K562 (cell line): ENCODE data around the gene SPTBN4. TPM values are rescaled to one million over a fixed set of nuclear protein-coding genes. Genes with fewer than 3 reads are reported as not detected.

ENCODE experiments used
- CREB1 ChIP-seq, 2 experiments: sonication (generic) in 1 of 2; formaldehyde crosslinking in 1 of 2; IDR thresholded peaks; 2 replicates each; pipeline versions ENCODE4 v1.6.1 to v1.8.0; 2012 to 2022; ENCODE audit warnings: inconsistent platforms in 1 of 2, mild to moderate bottlenecking in 1 of 2, missing genetic modification reagents in 1 of 2, moderate library complexity in 1 of 2
- E2F3 ChIP-seq: fragments of 250-450 bp; sonication (Bioruptor Pico); IDR thresholded peaks from 2 replicates; pipeline ENCODE4 v1.4.0; 2020; ENCODE audit warnings: mild to moderate bottlenecking
- FOXJ2 ChIP-seq: fragments of 200-800 bp; sonication (Bioruptor generic); IDR thresholded peaks from 2 replicates; pipeline ENCODE4 v1.6.1; 2016; ENCODE audit warnings: missing genetic modification characterization, missing compliant biosample characterization
- KDM2B ChIP-seq: fragments of 250-450 bp; sonication (Bioruptor Pico); IDR thresholded peaks from 2 replicates; pipeline ENCODE4 v1.8.0; 2021; ENCODE audit warnings: mild to moderate bottlenecking, moderate library complexity
- LEF1 ChIP-seq: fragments of 450-650 bp; IDR thresholded peaks from 2 replicates; pipeline ENCODE4 v1.6.1; 2016; ENCODE audit warnings: mild to moderate bottlenecking
- MAZ ChIP-seq, 2 experiments: fragments of 450-650 bp in 1 of 2; sonication (generic) in 1 of 2; formaldehyde crosslinking; IDR thresholded peaks in 1 of 2; conservative IDR thresholded peaks in 1 of 2; 2 replicates each; pipeline versions ENCODE4 v1.4.0 to v1.5.0; 2020; ENCODE audit warnings: mild to moderate bottlenecking in 1 of 2, missing genetic modification reagents in 1 of 2
- MEIS2 ChIP-seq: fragments of 450-650 bp; IDR thresholded peaks from 2 replicates; pipeline ENCODE4 v1.6.1; 2014; ENCODE audit warnings: mild to moderate bottlenecking; ENCODE audit not compliant: partially characterized antibody
- MXI1 ChIP-seq: IDR thresholded peaks from 2 replicates; pipeline ENCODE4 v1.6.1; 2011; ENCODE audit warnings: low read depth, mild to moderate bottlenecking, improper control_type of control experiment, low read length
- NCOA6 ChIP-seq: fragments of 450-650 bp; IDR thresholded peaks from 2 replicates; pipeline ENCODE4 v1.6.1; 2017; ENCODE audit warnings: mild to moderate bottlenecking
- PRDM10 ChIP-seq: fragments of 450-650 bp; IDR thresholded peaks from 2 replicates; pipeline ENCODE4 v1.6.1; 2018; ENCODE audit not compliant: partially characterized antibody
- PTBP1 ChIP-seq: fragments of 200-400 bp; formaldehyde crosslinking; IDR thresholded peaks from 2 replicates; pipeline ENCODE4 v1.6.1; 2017; ENCODE audit warnings: low read depth, low read length
- SMAD3 ChIP-seq: fragments of 450-650 bp; formaldehyde crosslinking; conservative IDR thresholded peaks from 2 replicates; pipeline ENCODE4 v1.4.0; 2020; ENCODE audit warnings: mild to moderate bottlenecking
- SP1 ChIP-seq: sonication (generic); formaldehyde crosslinking; IDR thresholded peaks from 2 replicates; pipeline ENCODE4 v1.8.1; 2022; ENCODE audit warnings: mild to moderate bottlenecking, missing genetic modification reagents
- ZFP1 ChIP-seq: fragments of 450-650 bp; formaldehyde crosslinking; IDR thresholded peaks from 2 replicates; pipeline ENCODE4 v1.4.0; 2020; ENCODE audit warnings: mild to moderate bottlenecking, mixed read lengths
- ZNF436 ChIP-seq: fragments of 250-450, 450-650 bp; sonication (Bioruptor Pico); formaldehyde crosslinking; IDR thresholded peaks from 2 replicates; pipeline ENCODE4 v1.7.0; 2020; ENCODE audit warnings: mild to moderate bottlenecking
- ZNF511 ChIP-seq: sonication (generic); formaldehyde crosslinking; IDR thresholded peaks from 2 replicates; pipeline ENCODE4 v1.8.0; 2022; ENCODE audit warnings: mild to moderate bottlenecking, missing genetic modification reagents
- polyA plus RNA-seq, 8 experiments: library from polyadenylated mRNA; depleted of rRNA in 4 of 8; stranded (reverse) in 5 of 8; unstranded in 3 of 8; fragments of >200 nt; fragmentation: Nextera tagmentation in 2 of 8; fragmentation: Illumina TruSeq in 1 of 8; extraction: Ambion mirVana in 2 of 8; extraction: Trizol in 1 of 8; gene quantifications; 2 replicates each; pipeline versions ENCODE4 v1.2.1 to v1.2.3, GENCODE V29; 2011 to 2014; ENCODE audit warnings: inconsistent platforms in 1 of 8, missing spikeins in 1 of 8
- total RNA-seq, 7 experiments: library from RNA; depleted of rRNA in 6 of 7; stranded (reverse); fragments of >200 nt in 6 of 7; fragmentation: Illumina TruSeq in 2 of 7; extraction: Trizol in 2 of 7; gene quantifications; 2 replicates each; pipeline versions ENCODE4 v1.2.1 to v1.2.3, GENCODE V29; 2011 to 2021; ENCODE audit warnings: low replicate concordance in 1 of 7
- TF ChIP-seq, protein P1 (sequence below): sonication (generic); formaldehyde crosslinking; IDR thresholded peaks from 2 replicates; pipeline ENCODE4 v1.8.1; 2023; ENCODE audit warnings: mild to moderate bottlenecking, missing genetic modification reagents
- TF ChIP-seq, protein P2 (sequence below): sonication (generic); formaldehyde crosslinking; IDR thresholded peaks from 2 replicates; pipeline ENCODE4 v1.8.1; 2023; ENCODE audit warnings: mild to moderate bottlenecking, missing genetic modification reagents
- TF ChIP-seq, protein P3 (sequence below): fragments of 250-450 bp; sonication (Bioruptor Pico); IDR thresholded peaks from 2 replicates; pipeline ENCODE4 v1.4.0; 2020; ENCODE audit warnings: mild to moderate bottlenecking

SPTBN4 gene
- total and polyA plus RNA-seq, 9 of the 15 experiments (the other 6 are each of a cell fraction or from before 2014, with no cell fraction given), result 0.01 to 1.5 (median 0.86) TPM

GRCh38 chr19:40465557-40466218 is 1.1 kb upstream of the SPTBN4 start, which contains the start of gene BLVRB (continued):
- TF ChIP-seq, protein P1, sequence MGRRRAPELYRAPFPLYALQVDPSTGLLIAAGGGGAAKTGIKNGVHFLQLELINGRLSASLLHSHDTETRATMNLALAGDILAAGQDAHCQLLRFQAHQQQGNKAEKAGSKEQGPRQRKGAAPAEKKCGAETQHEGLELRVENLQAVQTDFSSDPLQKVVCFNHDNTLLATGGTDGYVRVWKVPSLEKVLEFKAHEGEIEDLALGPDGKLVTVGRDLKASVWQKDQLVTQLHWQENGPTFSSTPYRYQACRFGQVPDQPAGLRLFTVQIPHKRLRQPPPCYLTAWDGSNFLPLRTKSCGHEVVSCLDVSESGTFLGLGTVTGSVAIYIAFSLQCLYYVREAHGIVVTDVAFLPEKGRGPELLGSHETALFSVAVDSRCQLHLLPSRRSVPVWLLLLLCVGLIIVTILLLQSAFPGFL (CRISPR knock-in tag), result no peak
- TF ChIP-seq ZNF511 (CRISPR knock-in tag), result no peak
- 0 out of 2 replicates have a peak, but pooled peaks have one; percentile 15 for TF ChIP-seq MXI1
- no peak for TF ChIP-seq FOXJ2 (tag)
- no peak for TF ChIP-seq CREB1 (IDR thresholded peaks at IDR 0.05)
- peak; percentile 49; the same call in 1 of the 2 replicates for TF ChIP-seq CREB1 (CRISPR knock-in tag; IDR thresholded peaks at IDR 0.05)
- TF ChIP-seq PTBP1, result no peak
- TF ChIP-seq MEIS2, result peak; percentile 100
- TF ChIP-seq SP1 (CRISPR knock-in tag), result peak; percentile 88
- TF ChIP-seq ZFP1 (CRISPR knock-in tag), result no peak
- TF ChIP-seq SMAD3 (CRISPR knock-in tag), result 0 out of 2 replicates have a peak, but pooled peaks have one; percentile 30
- TF ChIP-seq ZNF436, result no peak
- TF ChIP-seq LEF1, result no peak
- peak; percentile 61; the same call in 1 of the 2 replicates for TF ChIP-seq E2F3 (CRISPR knock-in tag)
- TF ChIP-seq, protein P2, sequence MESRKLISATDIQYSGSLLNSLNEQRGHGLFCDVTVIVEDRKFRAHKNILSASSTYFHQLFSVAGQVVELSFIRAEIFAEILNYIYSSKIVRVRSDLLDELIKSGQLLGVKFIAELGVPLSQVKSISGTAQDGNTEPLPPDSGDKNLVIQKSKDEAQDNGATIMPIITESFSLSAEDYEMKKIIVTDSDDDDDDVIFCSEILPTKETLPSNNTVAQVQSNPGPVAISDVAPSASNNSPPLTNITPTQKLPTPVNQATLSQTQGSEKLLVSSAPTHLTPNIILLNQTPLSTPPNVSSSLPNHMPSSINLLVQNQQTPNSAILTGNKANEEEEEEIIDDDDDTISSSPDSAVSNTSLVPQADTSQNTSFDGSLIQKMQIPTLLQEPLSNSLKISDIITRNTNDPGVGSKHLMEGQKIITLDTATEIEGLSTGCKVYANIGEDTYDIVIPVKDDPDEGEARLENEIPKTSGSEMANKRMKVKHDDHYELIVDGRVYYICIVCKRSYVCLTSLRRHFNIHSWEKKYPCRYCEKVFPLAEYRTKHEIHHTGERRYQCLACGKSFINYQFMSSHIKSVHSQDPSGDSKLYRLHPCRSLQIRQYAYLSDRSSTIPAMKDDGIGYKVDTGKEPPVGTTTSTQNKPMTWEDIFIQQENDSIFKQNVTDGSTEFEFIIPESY (CRISPR knock-in tag), result peak; percentile 15; the same call in 1 of the 2 replicates
- TF ChIP-seq NCOA6, result no peak
- no peak for TF ChIP-seq PRDM10
- peak; percentile 39 to 91 for TF ChIP-seq MAZ (CRISPR knock-in tag; conservative IDR thresholded peaks at IDR 0.05 in 1 of 2, IDR thresholded peaks at IDR 0.05 in 1 of 2)
- TF ChIP-seq KDM2B (CRISPR knock-in tag), result peak; percentile 53; the same call in 1 of the 2 replicates
- TF ChIP-seq, protein P3, sequence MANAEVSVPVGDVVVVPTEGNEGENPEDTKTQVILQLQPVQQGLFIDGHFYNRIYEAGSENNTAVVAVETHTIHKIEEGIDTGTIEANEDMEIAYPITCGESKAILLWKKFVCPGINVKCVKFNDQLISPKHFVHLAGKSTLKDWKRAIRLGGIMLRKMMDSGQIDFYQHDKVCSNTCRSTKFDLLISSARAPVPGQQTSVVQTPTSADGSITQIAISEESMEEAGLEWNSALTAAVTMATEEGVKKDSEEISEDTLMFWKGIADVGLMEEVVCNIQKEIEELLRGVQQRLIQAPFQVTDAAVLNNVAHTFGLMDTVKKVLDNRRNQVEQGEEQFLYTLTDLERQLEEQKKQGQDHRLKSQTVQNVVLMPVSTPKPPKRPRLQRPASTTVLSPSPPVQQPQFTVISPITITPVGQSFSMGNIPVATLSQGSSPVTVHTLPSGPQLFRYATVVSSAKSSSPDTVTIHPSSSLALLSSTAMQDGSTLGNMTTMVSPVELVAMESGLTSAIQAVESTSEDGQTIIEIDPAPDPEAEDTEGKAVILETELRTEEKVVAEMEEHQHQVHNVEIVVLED (CRISPR knock-in tag), result no peak
